Body of pancreas (tissue), 4 donors: ENCODE data around the gene AP1M1. TPM values are rescaled to one million over a fixed set of nuclear protein-coding genes. Genes with fewer than 3 reads are reported as not detected.
A peak's percentile ranks its signal among the peaks of the same experiment; 100 is the strongest.

Experiments
- ATAC-seq: fragments of 150-250 bp; one replicate; pipeline ENCODE4 v1.9.1; 2016
- DNase-seq, 4 donors: peaks; one replicate each; pipeline ENCODE4 v3.0.0-alpha.2; 2019
- H3K27ac ChIP-seq, 4 donors: fragments of 200-600 bp; sonication (generic); 1 replicate in 3 of 4; 2 replicates in 1 of 4; pipeline versions ENCODE4 v1.5.1 to v1.6.1; 2016 to 2019; ENCODE audit warnings: mild to moderate bottlenecking in 1 of 4, mixed read lengths in 1 of 4, moderate library complexity in 1 of 4
- H3K27me3 ChIP-seq, 2 donors: fragments of 200-600 bp; sonication (generic); one replicate each; pipeline ENCODE4 v1.6.0; 2016; ENCODE audit warnings: mild to moderate bottlenecking in 1 of 2
- H3K36me3 ChIP-seq, 2 donors: fragments of 200-600 bp; sonication (generic); replicated peaks in 1 of 2; 2 replicates each; pipeline ENCODE4 v1.5.1; 2016; ENCODE audit warnings: low read depth in 2 of 2; ENCODE audit not compliant: insufficient read depth in 1 of 2
- H3K4me1 ChIP-seq: fragments of 200-600 bp; sonication (generic); one replicate; pipeline ENCODE4 v1.6.0; 2016
- H3K4me3 ChIP-seq, 2 donors: fragments of 200-600 bp; sonication (generic); 1 replicate in 1 of 2; 2 replicates in 1 of 2; pipeline ENCODE4 v1.5.1; 2016 to 2019
- H3K9me3 ChIP-seq, 3 donors: fragments of 200-600 bp; sonication (generic); 1 replicate in 2 of 3; 2 replicates in 1 of 3; pipeline ENCODE4 v1.5.1; 2016
- CTCF ChIP-seq, 7 experiments: fragments of 450-650 bp in 4 of 7; fragments of 200-600 bp in 3 of 7; sonication (generic) in 3 of 7; IDR thresholded peaks; one replicate each; pipeline ENCODE4 v1.5.1; 2016 to 2019; ENCODE audit warnings: antibody characterized with exemption in 7 of 7
- POLR2A ChIP-seq, 3 donors: fragments of 450-650 bp; IDR thresholded peaks; one replicate each; pipeline ENCODE4 v1.6.1; 2016; ENCODE audit warnings: antibody characterized with exemption in 3 of 3, mild to moderate bottlenecking in 2 of 3
- WGBS, 2 donors: methylation state at CpG; one replicate each; pipeline ENCODE4 v1.1.5; 2017; 5-methylcytosine and 5-hydroxymethylcytosine counted together
- intact Hi-C: fragments of 100-400 bp; cut with DNase I; formaldehyde crosslinking; loops from one replicate; pipeline ENCODE4 v1.15.1; 2023
- small RNA-seq: library from RNA; depleted of rRNA; stranded (forward); fragments of <200 nt; gene quantifications from one replicate; pipeline ENCODE3, GENCODE V24; 2016
- total RNA-seq, 2 donors: library from RNA; depleted of rRNA; stranded (reverse); fragments of >200 nt; gene quantifications; one replicate each; pipeline ENCODE4 v1.1.0, GENCODE V29; 2016

AP1M1 gene
- total RNA-seq, 2 donors from 2014 or later: 22.3 to 23.1 TPM

- no peaks in the 10 kb centered on the region for H3K9me3 ChIP-seq
- ATAC-seq (peak; percentile 80), DNase-seq (peak; percentile 47 to 75 (median 68))
- no peaks in the 10 kb centered on the region for H3K27me3 ChIP-seq
- 6 to 19% methylated on average over 27 of the region's 27 CpGs for WGBS, 2 donors
- H3K27ac ChIP-seq: peak overlapping the region; percentile 25 to 79 (median 72)
- H3K4me3 ChIP-seq: no peak overlapping the region
- H3K36me3 ChIP-seq: no peaks in the 10 kb centered on the region
- intact Hi-C loops: no loop called here
- TF ChIP-seq CTCF (IDR thresholded peaks at IDR 0.05) (no peak), POLR2A (IDR thresholded peaks at IDR 0.05) (peak in 1 of 3 donors; percentile 24)
- peaks cover 18% of the 10 kb centered on the region for H3K4me1 ChIP-seq
Measured at GRCh38 chr19:16293118-16294091, 95.7 kb downstream of the AP1M1 start.

GRCh38 chr19:16295057-16295456 lies 97.3 kb downstream of the AP1M1 start:
- ATAC-seq (no peak), DNase-seq (peak in 1 of 4 donors; percentile 25)
- Histone ChIP-seq H3K27ac (no peak overlapping the region), H3K27me3 (no peaks in the 10 kb centered on the region), H3K4me1 (peaks cover 18% of the 10 kb centered on the region), H3K4me3 (no peak overlapping the region), H3K9me3 (no peaks in the 10 kb centered on the region), H3K36me3 (no peaks in the 10 kb centered on the region)
- WGBS, 2 donors: 64 to 72% methylated on average over 12 of the region's 12 CpGs
- TF ChIP-seq POLR2A (IDR thresholded peaks at IDR 0.05): no peak
- TF ChIP-seq CTCF (IDR thresholded peaks at IDR 0.05): no peak
- intact Hi-C loops: no loop called here

Small RNAs within 50 kb of the gene (small RNA-seq; reads per million reads assigned to genes)
- gene RF00017: not detected

Other genes starting within 250 kb of the AP1M1 start
- not detected for gene OR10H4, start 248.9 kb upstream of the AP1M1 start, total RNA-seq
- 100 to 1,000 TPM; 162 to 171 TPM for gene TPM4, start 121.4 kb upstream of the AP1M1 start, total RNA-seq
- 10 to 100 TPM; 15.5 to 32.2 TPM for gene RAB8A, start 86.0 kb upstream of the AP1M1 start, total RNA-seq
- 1 to 10 TPM; 3.6 to 9.6 TPM for gene HSH2D, start 54.2 kb upstream of the AP1M1 start, total RNA-seq
- not detected for gene CIB3, start 24.4 kb upstream of the AP1M1 start, total RNA-seq
- gene FAM32A, start 12.5 kb upstream of the AP1M1 start, total RNA-seq: 10 to 100 TPM; 29.6 to 44.5 TPM
- gene KLF2, start 126.9 kb downstream of the AP1M1 start, total RNA-seq: 10 to 100 TPM; 13.2 to 42.2 TPM